ENCODE results near the gene TNPO3. TPM values are rescaled to one million over a fixed set of nuclear protein-coding genes. Genes with fewer than 3 reads are reported as not detected.

The TNPO3 gene
- total RNA-seq, 1 experiment from 2014 or later, result 58.5 TPM

DNA sequence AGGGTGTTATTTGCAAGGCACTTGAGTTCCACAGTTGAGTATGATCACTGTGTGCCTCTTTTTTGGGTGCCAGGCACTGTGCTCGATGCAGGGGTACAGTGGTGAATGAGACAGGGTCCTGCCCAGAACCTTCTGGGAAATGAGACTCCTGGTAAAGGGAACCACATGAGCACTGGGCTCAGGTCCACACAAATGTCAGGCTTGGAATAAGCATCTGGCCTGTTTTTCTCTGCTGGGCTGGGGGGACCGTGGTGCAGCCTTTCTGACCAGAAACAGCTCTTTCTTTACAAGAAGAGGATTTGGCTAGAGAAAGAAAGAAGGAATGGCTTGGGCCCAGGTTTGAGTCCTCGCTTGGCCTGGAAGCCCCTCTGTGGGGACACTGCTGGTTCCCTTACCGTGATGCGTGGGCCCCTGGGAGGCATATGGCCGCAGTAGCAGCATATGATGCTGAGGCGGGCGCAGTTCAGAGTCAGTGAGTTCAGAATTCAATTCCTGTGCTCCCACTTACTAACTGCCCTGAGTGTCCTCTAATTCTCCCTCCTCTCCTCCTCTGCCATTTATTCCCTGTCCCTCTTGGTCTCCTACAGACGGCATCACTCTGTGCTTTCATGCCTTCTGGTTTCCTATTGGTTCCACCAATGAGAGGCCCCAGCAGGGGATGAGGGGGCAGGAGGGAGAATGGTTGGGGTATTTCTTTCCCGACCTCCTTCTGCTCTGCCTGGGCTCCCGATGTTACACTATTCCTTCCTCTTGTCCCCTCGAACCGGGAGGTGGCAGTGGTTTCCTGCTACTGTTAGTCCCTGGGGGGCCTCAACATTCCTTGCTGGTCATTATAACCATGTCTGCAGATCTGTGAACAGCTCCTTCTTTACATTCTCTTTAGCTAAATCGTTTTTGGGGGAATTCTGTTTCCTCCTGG lies 134.8 kb downstream of the TNPO3 start:
- no peaks in the 10 kb centered on the region for H3K9me2 ChIP-seq (ENCODE audit: insufficient read depth)
- ChIA-PET RAD21 (ENCODE audit: low non-redundant PET in 1 of 2, low total read pairs in 2 of 2, uncharacterized antibody in 2 of 2, unreplicated experiment in 2 of 2) (no interaction called here), POLR2A (no interaction called here), CTCF (no interaction called here)
- H3K27ac ChIP-seq (ENCODE audit: low read depth, low read length), result no peak overlapping the region
- H3K4me1 ChIP-seq (ENCODE audit: control insufficient read depth in 1 of 2, insufficient read depth in 2 of 2, low read length in 2 of 2), result no peaks in the 10 kb centered on the region
- intact Hi-C loops (cut with micrococcal nuclease), result no loop called here
- no peak overlapping the region for H3K9ac ChIP-seq (ENCODE audit: low read length)
- no peak for TF ChIP-seq ATF3 (IDR thresholded peaks at IDR 0.05)
- H3K4me2 ChIP-seq (ENCODE audit: low read length), result no peak overlapping the region
- H3K36me3 ChIP-seq (ENCODE audit: control insufficient read depth in 1 of 2, insufficient read depth in 2 of 2, low read length in 2 of 2), result no peaks in the 10 kb centered on the region
- H3K79me2 ChIP-seq (ENCODE audit: insufficient read depth, low read length), result no peaks in the 10 kb centered on the region
- DNase-seq (ENCODE audit: low read depth, low spot score), result no peak
- no peak overlapping the region for H3K4me3 ChIP-seq (replicated peaks in 1 of 2; ENCODE audit: low read depth in 1 of 2, low read length in 2 of 2)
- no peak overlapping the region for H2AFZ ChIP-seq (ENCODE audit: low read depth, low read length, poor library complexity, severe bottlenecking)
- BruUV-seq (replicated peaks), result no TSS peak
- ATAC-seq, result no peak
- H3K9me3 ChIP-seq (ENCODE audit: control insufficient read depth in 1 of 2, insufficient read depth in 1 of 2, low read depth in 1 of 2, low read length in 2 of 2), result no peaks in the 10 kb centered on the region
- peaks cover 12% of the 10 kb centered on the region; the same call in 1 of the 2 replicates for H3K27me3 ChIP-seq (ENCODE audit: insufficient read depth, low read length)
- H4K20me1 ChIP-seq (ENCODE audit: insufficient read depth), result no peaks in the 10 kb centered on the region

DNA sequence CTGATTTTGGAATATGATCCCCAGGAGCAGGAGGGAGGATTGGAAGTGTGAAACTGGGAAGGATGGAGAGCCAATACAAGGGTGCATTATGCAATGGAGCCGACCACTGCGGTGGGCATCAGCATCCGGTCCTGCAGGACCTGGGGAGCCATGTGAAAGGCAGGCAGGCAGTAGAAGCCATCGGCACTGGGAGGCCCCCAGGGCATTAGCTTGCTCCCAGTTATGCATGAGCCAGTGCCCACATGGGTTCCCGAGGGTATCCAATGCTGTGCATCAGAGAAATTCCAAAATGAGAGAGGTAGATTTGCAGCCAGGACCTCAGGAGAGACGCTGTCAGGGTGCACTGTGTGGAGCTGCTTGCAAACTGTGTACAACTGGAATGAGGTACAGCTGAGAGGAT lies 135.7 kb downstream of the TNPO3 start:
- Histone ChIP-seq H4K20me1 (ENCODE audit: insufficient read depth) (no peaks in the 10 kb centered on the region), H3K79me2 (ENCODE audit: insufficient read depth, low read length) (no peaks in the 10 kb centered on the region), H3K9me2 (ENCODE audit: insufficient read depth) (no peaks in the 10 kb centered on the region), H3K9ac (ENCODE audit: low read length) (no peak overlapping the region), H3K4me2 (ENCODE audit: low read length) (no peak overlapping the region), H3K36me3 (ENCODE audit: control insufficient read depth in 1 of 2, insufficient read depth in 2 of 2, low read length in 2 of 2) (no peaks in the 10 kb centered on the region), H3K27me3 (ENCODE audit: insufficient read depth, low read length) (peaks cover 12% of the 10 kb centered on the region; the same call in 1 of the 2 replicates), H3K9me3 (ENCODE audit: control insufficient read depth in 1 of 2, insufficient read depth in 1 of 2, low read depth in 1 of 2, low read length in 2 of 2) (no peaks in the 10 kb centered on the region), H3K4me3 (replicated peaks in 1 of 2; ENCODE audit: low read depth in 1 of 2, low read length in 2 of 2) (no peak overlapping the region), H3K4me1 (ENCODE audit: control insufficient read depth in 1 of 2, insufficient read depth in 2 of 2, low read length in 2 of 2) (no peaks in the 10 kb centered on the region), H3K27ac (ENCODE audit: low read depth, low read length) (no peak overlapping the region), H2AFZ (ENCODE audit: low read depth, low read length, poor library complexity, severe bottlenecking) (no peak overlapping the region)
- intact Hi-C loops (cut with micrococcal nuclease), result no loop called here
- CTCF ChIA-PET, result no interaction called here
- BruUV-seq (replicated peaks), result no TSS peak
- RAD21 ChIA-PET (ENCODE audit: low non-redundant PET in 1 of 2, low total read pairs in 2 of 2, uncharacterized antibody in 2 of 2, unreplicated experiment in 2 of 2), result no interaction called here
- ATAC-seq (no peak), DNase-seq (ENCODE audit: low read depth, low spot score) (no peak)
- POLR2A ChIA-PET, result no interaction called here
- no peak for TF ChIP-seq CEBPB (IDR thresholded peaks at IDR 0.05; ENCODE audit: low read depth)
- no peak for TF ChIP-seq POLR2AphosphoS5 (IDR thresholded peaks at IDR 0.05; ENCODE audit: low read depth, low read length)
- TF ChIP-seq, protein P1, sequence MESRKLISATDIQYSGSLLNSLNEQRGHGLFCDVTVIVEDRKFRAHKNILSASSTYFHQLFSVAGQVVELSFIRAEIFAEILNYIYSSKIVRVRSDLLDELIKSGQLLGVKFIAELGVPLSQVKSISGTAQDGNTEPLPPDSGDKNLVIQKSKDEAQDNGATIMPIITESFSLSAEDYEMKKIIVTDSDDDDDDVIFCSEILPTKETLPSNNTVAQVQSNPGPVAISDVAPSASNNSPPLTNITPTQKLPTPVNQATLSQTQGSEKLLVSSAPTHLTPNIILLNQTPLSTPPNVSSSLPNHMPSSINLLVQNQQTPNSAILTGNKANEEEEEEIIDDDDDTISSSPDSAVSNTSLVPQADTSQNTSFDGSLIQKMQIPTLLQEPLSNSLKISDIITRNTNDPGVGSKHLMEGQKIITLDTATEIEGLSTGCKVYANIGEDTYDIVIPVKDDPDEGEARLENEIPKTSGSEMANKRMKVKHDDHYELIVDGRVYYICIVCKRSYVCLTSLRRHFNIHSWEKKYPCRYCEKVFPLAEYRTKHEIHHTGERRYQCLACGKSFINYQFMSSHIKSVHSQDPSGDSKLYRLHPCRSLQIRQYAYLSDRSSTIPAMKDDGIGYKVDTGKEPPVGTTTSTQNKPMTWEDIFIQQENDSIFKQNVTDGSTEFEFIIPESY (IDR thresholded peaks at IDR 0.05; ENCODE audit: extremely low read depth, insufficient replicate concordance, low read length), result no peak
- TF ChIP-seq EGR1 (IDR thresholded peaks at IDR 0.05; ENCODE audit: low read depth), result no peak
- TF ChIP-seq EZH2phosphoT487 (IDR thresholded peaks at IDR 0.05; ENCODE audit: borderline replicate concordance), result no peak
- TF ChIP-seq ZFX (IDR thresholded peaks at IDR 0.05), result no peak
- no peak for TF ChIP-seq RAD21 (IDR thresholded peaks at IDR 0.05; ENCODE audit: low read depth)
- TF ChIP-seq POLR2A (IDR thresholded peaks at IDR 0.05; ENCODE audit: borderline replicate concordance, extremely low read depth, insufficient read depth, insufficient read length), result no peak
- no peak for TF ChIP-seq SRF (IDR thresholded peaks at IDR 0.05; ENCODE audit: low read depth)
- TF ChIP-seq JUND (IDR thresholded peaks at IDR 0.05), result no peak
- TF ChIP-seq SP1 (IDR thresholded peaks at IDR 0.05; ENCODE audit: low read depth), result no peak
- no peak for TF ChIP-seq SIN3A (IDR thresholded peaks at IDR 0.05; ENCODE audit: low read depth)
- TF ChIP-seq TCF7L2 (IDR thresholded peaks at IDR 0.05; ENCODE audit: borderline replicate concordance, extremely low read depth, insufficient read depth, insufficient read length), result no peak
- TF ChIP-seq, protein P2, sequence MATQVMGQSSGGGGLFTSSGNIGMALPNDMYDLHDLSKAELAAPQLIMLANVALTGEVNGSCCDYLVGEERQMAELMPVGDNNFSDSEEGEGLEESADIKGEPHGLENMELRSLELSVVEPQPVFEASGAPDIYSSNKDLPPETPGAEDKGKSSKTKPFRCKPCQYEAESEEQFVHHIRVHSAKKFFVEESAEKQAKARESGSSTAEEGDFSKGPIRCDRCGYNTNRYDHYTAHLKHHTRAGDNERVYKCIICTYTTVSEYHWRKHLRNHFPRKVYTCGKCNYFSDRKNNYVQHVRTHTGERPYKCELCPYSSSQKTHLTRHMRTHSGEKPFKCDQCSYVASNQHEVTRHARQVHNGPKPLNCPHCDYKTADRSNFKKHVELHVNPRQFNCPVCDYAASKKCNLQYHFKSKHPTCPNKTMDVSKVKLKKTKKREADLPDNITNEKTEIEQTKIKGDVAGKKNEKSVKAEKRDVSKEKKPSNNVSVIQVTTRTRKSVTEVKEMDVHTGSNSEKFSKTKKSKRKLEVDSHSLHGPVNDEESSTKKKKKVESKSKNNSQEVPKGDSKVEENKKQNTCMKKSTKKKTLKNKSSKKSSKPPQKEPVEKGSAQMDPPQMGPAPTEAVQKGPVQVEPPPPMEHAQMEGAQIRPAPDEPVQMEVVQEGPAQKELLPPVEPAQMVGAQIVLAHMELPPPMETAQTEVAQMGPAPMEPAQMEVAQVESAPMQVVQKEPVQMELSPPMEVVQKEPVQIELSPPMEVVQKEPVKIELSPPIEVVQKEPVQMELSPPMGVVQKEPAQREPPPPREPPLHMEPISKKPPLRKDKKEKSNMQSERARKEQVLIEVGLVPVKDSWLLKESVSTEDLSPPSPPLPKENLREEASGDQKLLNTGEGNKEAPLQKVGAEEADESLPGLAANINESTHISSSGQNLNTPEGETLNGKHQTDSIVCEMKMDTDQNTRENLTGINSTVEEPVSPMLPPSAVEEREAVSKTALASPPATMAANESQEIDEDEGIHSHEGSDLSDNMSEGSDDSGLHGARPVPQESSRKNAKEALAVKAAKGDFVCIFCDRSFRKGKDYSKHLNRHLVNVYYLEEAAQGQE (IDR thresholded peaks at IDR 0.05; ENCODE audit: low read depth), result no peak
- TF ChIP-seq EZH2 (IDR thresholded peaks at IDR 0.05), result no peak
